Measurements from ENCODE around the gene PDIK1L. TPM values are rescaled to one million over a fixed set of nuclear protein-coding genes. Genes with fewer than 3 reads are reported as not detected.
A peak's percentile ranks its signal among the peaks of the same experiment; 100 is the strongest.

PDIK1L gene
- total and polyA plus RNA-seq, 2 donors (not counting 1 experiment from before 2014, with no cell fraction given), result 1.3 to 17.3 TPM

GRCh38 chr1:26155370-26156284, 44.0 kb downstream of the PDIK1L start:
- TF ChIP-seq CTCF (IDR thresholded peaks at IDR 0.05) (no peak), EZH2 (IDR thresholded peaks at IDR 0.05; ENCODE audit: borderline replicate concordance, insufficient read depth, low read depth, low read length, poor library complexity, severe bottlenecking) (no peak)
- no peak for DNase-seq
- Histone ChIP-seq H3K27me3 (replicated peaks in 1 of 4; ENCODE audit: control extremely low read depth in 1 of 4, control insufficient read depth in 3 of 4, insufficient read depth in 4 of 4, low read length in 3 of 4) (peaks cover 0 to 50% (median 12%) of the 10 kb centered on the region in 4 experiments), H3K79me2 (ENCODE audit: control insufficient read depth, insufficient read depth, low read length) (no peaks in the 10 kb centered on the region), H3K4me2 (replicated peaks; ENCODE audit: low read depth, low read length, poor library complexity, severe bottlenecking) (no peak overlapping the region), H3K4me3 (ENCODE audit: control extremely low read depth in 1 of 5, extremely low read depth in 1 of 5, insufficient read depth in 1 of 5, low read depth in 2 of 5, low read length in 4 of 5) (no peak overlapping the region), H3K9ac (ENCODE audit: low read length) (no peak overlapping the region), H3K9me3 (ENCODE audit: control extremely low read depth in 1 of 3, control insufficient read depth in 2 of 3, insufficient read depth in 1 of 3, low read length in 2 of 3) (no peaks in the 10 kb centered on the region), H3K36me3 (replicated peaks in 1 of 2; ENCODE audit: control extremely low read depth in 1 of 2, control insufficient read depth in 1 of 2, extremely low read depth in 1 of 2, insufficient read depth in 2 of 2, low read length in 1 of 2) (no peaks in the 10 kb centered on the region), H3K4me1 (ENCODE audit: control insufficient read depth in 2 of 2, insufficient read depth in 2 of 2, low read length in 2 of 2) (peaks cover 7 to 8% of the 10 kb centered on the region in 2 donors), H2AFZ (ENCODE audit: insufficient read depth, low read depth, low read length, poor library complexity, severe bottlenecking) (peak overlapping the region; percentile 33), H3K27ac (ENCODE audit: low read length in 2 of 2) (no peak overlapping the region), H4K20me1 (ENCODE audit: control insufficient read depth, insufficient read depth, low read length, poor library complexity, severe bottlenecking) (no peaks in the 10 kb centered on the region)
- H3K4me3 Mint-ChIP-seq, result no peak overlapping the region
- H3K9me3 Mint-ChIP-seq (ENCODE audit: insufficient read depth), result no peaks in the 10 kb centered on the region
- 34% methylated on average over 16 of the region's 21 CpGs for WGBS (ENCODE audit: insufficient coverage)
- H3K27ac Mint-ChIP-seq, result no peak overlapping the region
- H3K27me3 Mint-ChIP-seq, result peaks cover 50% of the 10 kb centered on the region
- CTCF ChIA-PET, result interaction anchor here (1.4 to 4.3 kb wide), 3 partner anchors 11 to 51 kb away, joined by 4 to 31 read pairs (median 10); partner anchors contain the start of genes C1orf232 and ZNF593
- ATAC-seq (ENCODE audit: low read depth), result no peak
- POLR2A ChIA-PET, result no interaction called here
- intact Hi-C loops (cut with micrococcal nuclease), result no loop called here
- peaks cover 2% of the 10 kb centered on the region for H3K4me1 Mint-ChIP-seq

All from B cell (primary cell).